ENCODE results near the gene IFITM10. TPM values are rescaled to one million over a fixed set of nuclear protein-coding genes. Genes with fewer than 3 reads are reported as not detected.

IFITM10 gene
- total and polyA plus RNA-seq, 9 of the 15 experiments (the other 6 are each of a cell fraction or from before 2014, with no cell fraction given), result 0.08 to 0.13 (median 0.09) TPM; not detected in 6

DNA sequence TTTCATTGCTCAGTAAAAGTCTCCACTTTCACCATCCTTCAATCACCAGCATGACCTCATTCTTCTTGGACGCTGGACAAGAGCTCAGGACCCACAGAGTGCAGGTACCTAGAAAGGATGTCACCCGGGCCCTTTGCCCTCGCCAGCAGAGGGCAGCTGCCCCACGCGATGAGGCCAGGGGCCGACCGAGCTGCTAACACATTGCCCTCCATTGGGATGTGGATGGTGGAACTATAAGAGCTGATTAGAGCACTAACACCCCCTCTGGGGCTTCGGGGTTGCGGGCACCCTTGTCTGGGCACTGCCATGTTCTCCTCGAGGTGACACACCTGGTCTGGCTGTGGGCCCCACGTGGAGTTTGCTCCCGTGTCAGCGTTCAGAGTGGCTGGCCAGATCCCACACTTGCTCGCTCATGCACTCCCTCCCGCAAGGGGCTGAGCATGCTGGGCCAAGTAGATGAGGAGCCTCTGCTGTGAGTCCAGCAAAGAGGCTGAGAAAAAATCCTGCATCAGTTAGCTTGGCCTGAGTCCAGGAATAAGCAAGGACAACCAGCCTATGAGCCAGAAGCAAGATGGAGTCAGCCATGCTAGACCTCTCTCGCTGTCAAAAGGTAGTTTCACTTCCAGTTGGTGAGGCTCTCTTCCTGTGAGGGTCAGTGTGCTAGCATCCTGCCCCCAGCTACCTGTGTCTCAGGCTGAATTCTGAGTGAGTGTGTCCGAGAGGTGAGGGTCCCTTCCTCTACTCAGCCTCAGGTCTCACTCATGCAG lies 43.6 kb downstream of the IFITM10 start (continued):
- TF ChIP-seq TFE3 (CRISPR knock-in tag; IDR thresholded peaks at IDR 0.05), result no peak
- 0 out of 2 replicates have a peak, but pooled peaks have one; percentile 20 for TF ChIP-seq ATF3 (IDR thresholded peaks at IDR 0.05)
- no peak for TF ChIP-seq ATF3 (CRISPR knock-in tag; conservative IDR thresholded peaks at IDR 0.05)
- peak; percentile 66 for TF ChIP-seq NFIC (IDR thresholded peaks at IDR 0.05)
- no peak for TF ChIP-seq ZNF609 (CRISPR knock-in tag; IDR thresholded peaks at IDR 0.05; ENCODE audit: borderline replicate concordance)
- TF ChIP-seq CREBBP (IDR thresholded peaks at IDR 0.05; ENCODE audit: low read depth, low read length), result no peak
- no peak for TF ChIP-seq ELF4 (CRISPR knock-in tag; IDR thresholded peaks at IDR 0.05)
- no peak for TF ChIP-seq PHF8 (IDR thresholded peaks at IDR 0.05; ENCODE audit: borderline replicate concordance, low read length)
- TF ChIP-seq EWSR1 (IDR thresholded peaks at IDR 0.05; ENCODE audit: borderline replicate concordance, low read depth, partially characterized antibody), result no peak
- TF ChIP-seq, protein P1, sequence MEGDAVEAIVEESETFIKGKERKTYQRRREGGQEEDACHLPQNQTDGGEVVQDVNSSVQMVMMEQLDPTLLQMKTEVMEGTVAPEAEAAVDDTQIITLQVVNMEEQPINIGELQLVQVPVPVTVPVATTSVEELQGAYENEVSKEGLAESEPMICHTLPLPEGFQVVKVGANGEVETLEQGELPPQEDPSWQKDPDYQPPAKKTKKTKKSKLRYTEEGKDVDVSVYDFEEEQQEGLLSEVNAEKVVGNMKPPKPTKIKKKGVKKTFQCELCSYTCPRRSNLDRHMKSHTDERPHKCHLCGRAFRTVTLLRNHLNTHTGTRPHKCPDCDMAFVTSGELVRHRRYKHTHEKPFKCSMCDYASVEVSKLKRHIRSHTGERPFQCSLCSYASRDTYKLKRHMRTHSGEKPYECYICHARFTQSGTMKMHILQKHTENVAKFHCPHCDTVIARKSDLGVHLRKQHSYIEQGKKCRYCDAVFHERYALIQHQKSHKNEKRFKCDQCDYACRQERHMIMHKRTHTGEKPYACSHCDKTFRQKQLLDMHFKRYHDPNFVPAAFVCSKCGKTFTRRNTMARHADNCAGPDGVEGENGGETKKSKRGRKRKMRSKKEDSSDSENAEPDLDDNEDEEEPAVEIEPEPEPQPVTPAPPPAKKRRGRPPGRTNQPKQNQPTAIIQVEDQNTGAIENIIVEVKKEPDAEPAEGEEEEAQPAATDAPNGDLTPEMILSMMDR (IDR thresholded peaks at IDR 0.05 in 2 of 3, conservative IDR thresholded peaks at IDR 0.05 in 1 of 3; ENCODE audit: insufficient read depth in 2 of 3, low read depth in 1 of 3, low read length in 3 of 3), result peak; percentile 49 to 58 (median 52)
- no peak for TF ChIP-seq RNF219 (CRISPR knock-in tag; IDR thresholded peaks at IDR 0.05)
- peak; percentile 16 to 60; a peak in 2 of 4 replicates for TF ChIP-seq RAD21 (CRISPR knock-in tag; conservative IDR thresholded peaks at IDR 0.05 in 1 of 2, IDR thresholded peaks at IDR 0.05 in 1 of 2)

Data from K562 (cell line).